GM18951 (cell line): ENCODE data around the gene PDE5A.
"Not testable (repeated sequence)": the region's sequence is repeated elsewhere in the genome, so short reads cannot be mapped to it uniquely, and the experiment has no call there.

Experiments
- POLR2A ChIP-seq: IDR thresholded peaks from 4 replicates; pipeline ENCODE4 v1.6.1; 2011; ENCODE audit warnings: mild to moderate bottlenecking; ENCODE audit not compliant: insufficient read length, insufficient read depth; ENCODE audit errors: extremely low read depth
- in situ Hi-C: fragments of 300-500 bp; cut with MboI; formaldehyde crosslinking; loops from one replicate; pipeline ENCODE4 v1.12.0; 2022; ENCODE audit warnings: low sequenced_read_pairs, mixed read lengths, inconsistent platforms; ENCODE audit not compliant: unreplicated experiment

Gene PDE5A

DNA sequence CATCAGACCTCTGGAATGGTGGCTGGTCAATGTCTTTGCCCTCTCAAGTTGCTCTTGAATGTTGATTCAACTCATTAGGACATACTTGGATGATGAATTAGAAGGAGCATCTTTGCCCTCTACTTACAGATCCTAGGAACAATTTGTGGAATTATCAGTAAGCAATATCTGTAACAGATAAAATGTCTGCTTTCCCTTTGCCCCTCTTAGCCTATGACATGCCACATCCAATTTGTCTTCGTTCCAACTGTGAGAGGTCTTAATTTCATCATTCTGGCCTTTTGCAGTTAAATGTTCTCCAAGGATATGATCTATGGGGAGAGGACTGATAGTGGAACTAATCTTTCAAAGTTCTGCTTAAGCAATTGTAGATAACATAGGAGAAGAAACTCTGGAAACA lies 148.3 kb downstream of the PDE5A start:
- in situ Hi-C loops, result loop anchor here (25.0 kb wide), 1 partner anchor 443 kb away; no protein-coding TSS in a partner anchor

DNA sequence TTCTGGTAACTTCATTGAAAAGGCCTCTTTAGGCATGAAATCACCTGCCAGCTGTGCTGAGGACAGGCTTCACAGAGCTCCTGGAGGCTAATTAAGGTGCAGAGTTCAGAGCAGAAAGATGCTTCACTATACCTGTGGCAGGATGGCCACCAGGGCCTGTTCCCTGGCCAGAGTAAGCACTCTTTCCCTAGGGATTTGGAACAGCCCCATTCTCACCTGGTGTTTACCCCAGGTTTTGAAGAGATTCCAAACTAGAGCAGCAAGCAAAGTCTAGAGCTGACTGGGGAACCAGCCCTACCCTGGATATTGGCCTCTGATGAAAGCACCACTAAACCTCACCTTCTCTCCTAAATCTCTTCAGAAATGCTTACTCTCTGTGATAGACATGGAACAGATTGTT lies 148.8 kb downstream of the PDE5A start:
- no peak for TF ChIP-seq POLR2A
- in situ Hi-C loops, result loop anchor here (25.0 kb wide), 1 partner anchor 443 kb away; no protein-coding TSS in a partner anchor

More for the DNA sequence above, 148.3 kb downstream of the PDE5A start:
- no peak for TF ChIP-seq POLR2A

GRCh38 chr4:119479180-119479808 lies 149.3 kb downstream of the PDE5A start:
- in situ Hi-C loops, result loop anchor here (25.0 kb wide), 1 partner anchor 442 kb away; no protein-coding TSS in a partner anchor
- no peak for TF ChIP-seq POLR2A

- in situ Hi-C loops, result loop anchor here (25.0 kb wide), 1 partner anchor 441 kb away; no protein-coding TSS in a partner anchor
- TF ChIP-seq POLR2A, result no peak
Observed at GRCh38 chr4:119478446-119479179, 150.0 kb downstream of the PDE5A start.

GRCh38 chr4:119477412-119478053 lies 151.1 kb downstream of the PDE5A start:
- no peak for TF ChIP-seq POLR2A
- in situ Hi-C loops, result loop anchor here (25.0 kb wide), 1 partner anchor 440 kb away; no protein-coding TSS in a partner anchor

DNA sequence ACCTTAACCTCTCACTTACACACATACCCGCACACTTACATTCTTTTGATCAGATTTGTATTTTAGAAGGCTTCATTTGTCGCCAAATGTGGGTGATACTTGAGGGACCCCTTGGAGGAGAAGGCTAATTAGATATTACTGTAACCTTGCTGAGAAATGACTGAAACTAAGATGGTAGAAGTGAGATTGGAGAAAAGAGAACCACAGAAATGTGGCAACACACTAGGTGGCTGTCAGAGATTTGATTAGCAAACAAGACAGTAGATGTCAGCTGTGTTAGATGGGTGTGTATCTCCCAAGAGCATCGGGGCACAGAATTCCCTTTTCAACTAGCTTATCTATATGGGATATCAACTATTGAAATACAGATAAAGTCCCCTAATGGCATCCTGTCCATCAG lies 157.3 kb downstream of the PDE5A start:
- in situ Hi-C loops, result no loop called here

DNA sequence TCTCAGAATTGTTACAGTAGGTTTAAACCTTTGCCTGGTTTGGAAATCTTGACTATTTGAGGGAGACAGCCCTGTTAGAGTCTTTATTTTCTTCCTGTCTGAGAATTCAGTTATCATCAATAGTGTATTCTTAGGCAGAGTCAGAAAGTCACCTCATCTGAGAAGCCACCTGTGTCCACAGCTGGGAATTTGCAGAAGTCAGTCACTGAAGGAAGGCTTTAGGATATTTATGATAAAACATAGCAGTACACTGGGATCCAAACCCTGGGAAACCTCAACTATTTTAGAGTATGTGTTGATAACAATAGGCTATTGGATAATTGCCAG lies 157.9 kb downstream of the PDE5A start:
- in situ Hi-C loops, result not testable (repeated sequence)

More for the DNA sequence above, 157.3 kb downstream of the PDE5A start:
- no peak for TF ChIP-seq POLR2A

DNA sequence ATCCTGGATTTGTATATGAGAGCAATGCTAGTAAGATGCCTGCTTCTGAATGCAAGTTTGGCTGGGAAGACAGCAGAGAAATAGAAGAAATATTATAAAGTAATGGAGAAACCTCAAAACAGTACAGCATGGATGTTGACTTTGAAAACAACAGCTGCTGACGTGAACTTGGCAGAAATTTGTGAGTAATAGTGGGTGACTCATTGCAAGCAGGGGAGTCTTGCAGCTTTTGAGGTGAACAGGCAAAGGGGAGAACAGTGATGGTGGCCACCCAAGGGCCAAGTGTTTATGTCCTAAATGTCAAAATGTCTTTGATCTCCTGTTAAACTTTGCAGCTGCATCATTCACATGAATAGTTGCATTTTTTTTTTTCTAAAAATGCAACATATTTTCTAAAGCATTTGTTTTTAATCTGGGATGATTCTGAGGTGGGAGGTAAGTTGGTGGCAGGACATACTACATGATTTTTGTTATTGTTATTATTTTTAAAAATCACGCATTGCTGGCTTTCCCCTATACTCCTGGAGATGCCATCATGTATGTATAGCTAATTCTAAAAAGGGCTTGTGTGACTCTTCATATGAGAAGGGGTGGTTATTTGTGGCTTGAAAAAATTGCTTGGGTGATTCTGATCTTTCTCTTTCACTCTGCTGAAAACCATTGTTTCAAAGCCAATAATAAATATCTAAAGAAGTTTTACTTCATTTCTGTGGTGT lies 158.4 kb downstream of the PDE5A start:
- in situ Hi-C loops, result not testable (repeated sequence)

GRCh38 chr4:119469039-119469438 lies 159.6 kb downstream of the PDE5A start:
- in situ Hi-C loops, result not testable (repeated sequence)

DNA sequence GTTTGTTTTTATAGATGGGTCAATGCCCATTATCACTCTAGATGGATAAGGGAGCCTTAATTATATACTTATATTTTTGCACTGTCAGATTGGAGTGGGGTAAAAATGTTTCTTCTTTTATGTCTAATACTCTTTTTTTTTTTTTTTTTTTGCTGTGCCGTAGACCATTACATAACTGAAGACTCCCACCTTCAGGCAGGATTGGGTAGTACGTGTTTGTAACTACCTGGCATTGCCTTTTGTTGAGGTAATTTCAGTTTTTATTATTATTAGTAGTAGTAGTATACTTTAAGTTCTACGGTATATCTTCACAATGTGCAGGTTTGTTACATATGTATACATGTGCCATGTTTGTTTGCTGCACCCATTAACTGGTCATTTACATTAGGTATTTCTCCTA lies 165.9 kb downstream of the PDE5A start:
- in situ Hi-C loops, result not testable (repeated sequence)

DNA sequence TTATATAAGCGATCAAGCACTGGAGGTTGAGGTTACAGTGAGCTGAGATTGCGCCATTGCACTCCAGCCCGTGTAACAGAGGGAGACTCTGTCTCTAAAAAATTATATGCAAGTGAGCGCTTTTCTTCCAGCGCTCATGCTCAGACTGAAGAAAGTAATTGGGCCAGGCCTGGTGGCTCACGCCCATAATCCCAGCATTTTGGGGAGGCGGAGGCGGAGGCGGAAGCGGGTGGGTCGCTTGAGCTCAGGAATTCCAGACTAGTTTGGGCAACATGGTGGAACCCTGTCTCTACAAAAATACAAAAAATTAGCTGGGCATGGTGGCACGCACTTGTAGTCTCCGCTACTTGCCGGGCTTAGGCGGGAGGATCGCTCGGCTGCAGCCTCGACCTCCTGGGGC lies 172.9 kb downstream of the PDE5A start:
- in situ Hi-C loops, result not testable (repeated sequence)

DNA sequence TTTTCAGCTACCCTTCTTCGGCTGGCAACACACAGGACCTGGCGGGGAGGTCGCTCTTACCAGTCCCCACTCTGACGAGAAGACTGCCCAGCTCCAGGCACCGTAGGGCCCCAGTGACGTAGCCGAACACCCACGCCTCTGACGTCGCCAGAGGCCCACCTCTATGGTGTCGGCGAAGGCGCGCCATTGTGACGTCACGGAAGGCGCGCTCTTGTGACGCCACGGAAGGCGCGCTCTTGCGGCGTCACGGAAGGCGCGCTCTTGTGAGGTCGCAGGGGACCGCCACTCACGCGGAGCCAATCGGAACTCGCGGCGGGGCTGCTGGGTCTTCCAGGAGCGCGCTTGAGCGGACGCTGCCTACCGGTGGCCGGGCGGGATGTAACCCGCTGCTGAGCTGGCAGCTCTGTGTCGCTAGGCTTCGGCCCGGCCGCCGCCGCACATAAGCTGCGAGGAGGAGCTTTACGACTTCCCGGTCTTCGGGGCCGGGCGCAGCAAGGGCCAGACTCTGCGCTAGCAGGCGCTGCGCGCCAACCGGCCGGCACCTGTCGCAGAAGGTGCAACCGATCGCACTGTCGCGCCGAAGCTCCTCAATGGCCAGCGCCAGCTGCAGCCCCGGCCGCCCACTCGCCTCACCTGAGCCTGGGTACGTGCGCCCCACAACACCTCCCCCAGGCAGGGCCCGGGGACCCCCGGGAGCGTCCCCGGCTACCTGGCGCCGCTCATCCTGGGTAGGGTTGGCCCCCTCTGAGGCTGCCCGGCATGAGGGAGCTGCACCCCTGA lies 173.9 kb downstream of the PDE5A start:
- in situ Hi-C loops, result not testable (repeated sequence)
- peak; percentile 75 for TF ChIP-seq POLR2A

- in situ Hi-C loops, result not testable (repeated sequence)
Observed at GRCh38 chr4:119454151-119454490, 174.5 kb downstream of the PDE5A start.

- in situ Hi-C loops, result not testable (repeated sequence)
Observed at GRCh38 chr4:119453286-119453685, 175.3 kb downstream of the PDE5A start.

DNA sequence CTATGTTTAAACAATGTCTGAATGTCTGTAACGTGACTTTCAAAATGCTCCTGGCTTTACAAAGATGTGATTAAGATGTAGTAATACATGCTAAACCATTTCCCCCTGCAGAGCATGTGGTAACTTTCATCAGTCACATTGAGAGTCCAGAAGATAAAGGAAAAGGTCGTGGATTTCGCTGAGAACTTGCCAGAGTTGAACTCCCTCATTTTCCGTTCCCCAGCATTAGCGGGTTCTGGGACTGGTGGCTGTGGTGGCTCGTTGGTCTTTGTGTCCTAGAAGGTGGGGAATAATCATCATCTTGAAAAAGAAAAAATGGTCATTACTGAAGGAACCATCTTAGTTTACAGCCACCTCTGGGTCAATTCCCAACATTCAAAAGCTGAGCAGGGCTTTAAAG lies 178.8 kb downstream of the PDE5A start:
- in situ Hi-C loops, result not testable (repeated sequence)
